Body of pancreas (tissue), 4 donors: ENCODE results near the gene ZCCHC4. TPM values are rescaled to one million over a fixed set of nuclear protein-coding genes. Genes with fewer than 3 reads are reported as not detected.

ENCODE experiments used
- ATAC-seq: fragments of 150-250 bp; one replicate; pipeline ENCODE4 v1.9.1; 2016
- DNase-seq, 4 donors: peaks; one replicate each; pipeline ENCODE4 v3.0.0-alpha.2; 2019
- H3K27ac ChIP-seq, 4 donors: fragments of 200-600 bp; sonication (generic); 1 replicate in 3 of 4; 2 replicates in 1 of 4; pipeline versions ENCODE4 v1.5.1 to v1.6.1; 2016 to 2019; ENCODE audit warnings: mild to moderate bottlenecking in 1 of 4, mixed read lengths in 1 of 4, moderate library complexity in 1 of 4
- H3K27me3 ChIP-seq, 2 donors: fragments of 200-600 bp; sonication (generic); one replicate each; pipeline ENCODE4 v1.6.0; 2016; ENCODE audit warnings: mild to moderate bottlenecking in 1 of 2
- H3K36me3 ChIP-seq, 2 donors: fragments of 200-600 bp; sonication (generic); replicated peaks in 1 of 2; 2 replicates each; pipeline ENCODE4 v1.5.1; 2016; ENCODE audit warnings: low read depth in 2 of 2; ENCODE audit not compliant: insufficient read depth in 1 of 2
- H3K4me1 ChIP-seq: fragments of 200-600 bp; sonication (generic); one replicate; pipeline ENCODE4 v1.6.0; 2016
- H3K4me3 ChIP-seq, 2 donors: fragments of 200-600 bp; sonication (generic); 1 replicate in 1 of 2; 2 replicates in 1 of 2; pipeline ENCODE4 v1.5.1; 2016 to 2019
- H3K9me3 ChIP-seq, 3 donors: fragments of 200-600 bp; sonication (generic); 1 replicate in 2 of 3; 2 replicates in 1 of 3; pipeline ENCODE4 v1.5.1; 2016
- CTCF ChIP-seq, 7 experiments: fragments of 450-650 bp in 4 of 7; fragments of 200-600 bp in 3 of 7; sonication (generic) in 3 of 7; IDR thresholded peaks; one replicate each; pipeline ENCODE4 v1.5.1; 2016 to 2019; ENCODE audit warnings: antibody characterized with exemption in 7 of 7
- POLR2A ChIP-seq, 3 donors: fragments of 450-650 bp; IDR thresholded peaks; one replicate each; pipeline ENCODE4 v1.6.1; 2016; ENCODE audit warnings: antibody characterized with exemption in 3 of 3, mild to moderate bottlenecking in 2 of 3
- WGBS, 2 donors: methylation state at CpG; one replicate each; pipeline ENCODE4 v1.1.5; 2017; 5-methylcytosine and 5-hydroxymethylcytosine counted together
- intact Hi-C: fragments of 100-400 bp; cut with DNase I; formaldehyde crosslinking; loops from one replicate; pipeline ENCODE4 v1.15.1; 2023
- total RNA-seq, 2 donors: library from RNA; depleted of rRNA; stranded (reverse); fragments of >200 nt; gene quantifications; one replicate each; pipeline ENCODE4 v1.1.0, GENCODE V29; 2016

The ZCCHC4 gene
- total RNA-seq, 2 donors from 2014 or later, result 5.2 to 9.2 TPM

GRCh38 chr4:25402521-25402920 lies 89.9 kb downstream of the ZCCHC4 start:
- 64 to 84% methylated on average over 1 of the region's 1 CpG for WGBS, 2 donors
- H3K27ac ChIP-seq, result no peak overlapping the region
- DNase-seq, result no peak
- peaks cover 5 to 14% of the 10 kb centered on the region in 2 donors for H3K36me3 ChIP-seq
- no peaks in the 10 kb centered on the region for H3K9me3 ChIP-seq
- H3K4me1 ChIP-seq, result no peaks in the 10 kb centered on the region
- intact Hi-C loops, result no loop called here
- no peaks in the 10 kb centered on the region for H3K27me3 ChIP-seq
- no peak overlapping the region for H3K4me3 ChIP-seq
- ATAC-seq, result no peak
- no peak for TF ChIP-seq CTCF (IDR thresholded peaks at IDR 0.05)
- TF ChIP-seq POLR2A (IDR thresholded peaks at IDR 0.05), result no peak

GRCh38 chr4:25403699-25404098 lies 91.1 kb downstream of the ZCCHC4 start:
- TF ChIP-seq CTCF (IDR thresholded peaks at IDR 0.05) (no peak), POLR2A (IDR thresholded peaks at IDR 0.05) (no peak)
- intact Hi-C loops, result no loop called here
- Histone ChIP-seq H3K9me3 (no peaks in the 10 kb centered on the region), H3K4me1 (no peaks in the 10 kb centered on the region), H3K4me3 (no peak overlapping the region), H3K27ac (no peak overlapping the region), H3K36me3 (peaks cover 5 to 15% of the 10 kb centered on the region in 2 donors), H3K27me3 (no peaks in the 10 kb centered on the region)
- ATAC-seq, result no peak
- no peak for DNase-seq

- H3K27me3 ChIP-seq, result no peaks in the 10 kb centered on the region
- 66% methylated on average over 2 of the region's 2 CpGs for WGBS, 2 donors
- no peak overlapping the region for H3K4me3 ChIP-seq
- H3K27ac ChIP-seq, result no peak overlapping the region
- DNase-seq (no peak), ATAC-seq (no peak)
- TF ChIP-seq POLR2A (IDR thresholded peaks at IDR 0.05) (no peak), CTCF (IDR thresholded peaks at IDR 0.05) (no peak)
- H3K4me1 ChIP-seq, result no peaks in the 10 kb centered on the region
- no peaks in the 10 kb centered on the region for H3K9me3 ChIP-seq
- H3K36me3 ChIP-seq, result peaks cover 9 to 21% of the 10 kb centered on the region in 2 donors
- intact Hi-C loops, result no loop called here
These were observed 92.9 kb downstream of the ZCCHC4 start for GRCh38 chr4:25405453-25405852.

GRCh38 chr4:25406081-25406692 lies 93.6 kb downstream of the ZCCHC4 start:
- H3K36me3 ChIP-seq, result peaks cover 9 to 20% of the 10 kb centered on the region in 2 donors
- no peak overlapping the region for H3K27ac ChIP-seq
- intact Hi-C loops, result no loop called here
- H3K9me3 ChIP-seq, result no peaks in the 10 kb centered on the region
- ATAC-seq (no peak), DNase-seq (no peak)
- H3K4me3 ChIP-seq, result no peak overlapping the region
- H3K27me3 ChIP-seq, result no peaks in the 10 kb centered on the region
- peaks cover 5% of the 10 kb centered on the region for H3K4me1 ChIP-seq
- TF ChIP-seq POLR2A (IDR thresholded peaks at IDR 0.05), result no peak
- TF ChIP-seq CTCF (IDR thresholded peaks at IDR 0.05), result no peak
- WGBS, 2 donors, result 90 to 92% methylated on average over 5 of the region's 5 CpGs

GRCh38 chr4:25410820-25411529 lies 98.4 kb downstream of the ZCCHC4 start:
- Histone ChIP-seq H3K4me1 (peaks cover 7% of the 10 kb centered on the region), H3K36me3 (peaks cover 4 to 18% of the 10 kb centered on the region in 2 donors), H3K27me3 (no peaks in the 10 kb centered on the region), H3K9me3 (no peaks in the 10 kb centered on the region), H3K27ac (no peak overlapping the region), H3K4me3 (no peak overlapping the region)
- intact Hi-C loops, result no loop called here
- 42 to 50% methylated on average over 4 of the region's 4 CpGs for WGBS, 2 donors
- DNase-seq, result no peak
- TF ChIP-seq CTCF (IDR thresholded peaks at IDR 0.05) (no peak), POLR2A (IDR thresholded peaks at IDR 0.05) (no peak)
- no peak for ATAC-seq
